Activated CD4-positive, alpha-beta T cell treated with anti-CD3 and anti-CD28 coated beads, Interleukin-2, Interleukin-6, amounts not matched to agents 100 ng/mL and 50 ng/mL, durations not matched to agents 16 hours and 8 hours (primary cell): ENCODE data around the gene ATG4D.
"Not testable (repeated sequence)": the region's sequence is repeated elsewhere in the genome, so short reads cannot be mapped to it uniquely, and the experiment has no call there.

Source experiments
- DNase-seq: peaks from one replicate; pipeline ENCODE4 v3.0.0-alpha.2; 2020

Gene ATG4D

DNA sequence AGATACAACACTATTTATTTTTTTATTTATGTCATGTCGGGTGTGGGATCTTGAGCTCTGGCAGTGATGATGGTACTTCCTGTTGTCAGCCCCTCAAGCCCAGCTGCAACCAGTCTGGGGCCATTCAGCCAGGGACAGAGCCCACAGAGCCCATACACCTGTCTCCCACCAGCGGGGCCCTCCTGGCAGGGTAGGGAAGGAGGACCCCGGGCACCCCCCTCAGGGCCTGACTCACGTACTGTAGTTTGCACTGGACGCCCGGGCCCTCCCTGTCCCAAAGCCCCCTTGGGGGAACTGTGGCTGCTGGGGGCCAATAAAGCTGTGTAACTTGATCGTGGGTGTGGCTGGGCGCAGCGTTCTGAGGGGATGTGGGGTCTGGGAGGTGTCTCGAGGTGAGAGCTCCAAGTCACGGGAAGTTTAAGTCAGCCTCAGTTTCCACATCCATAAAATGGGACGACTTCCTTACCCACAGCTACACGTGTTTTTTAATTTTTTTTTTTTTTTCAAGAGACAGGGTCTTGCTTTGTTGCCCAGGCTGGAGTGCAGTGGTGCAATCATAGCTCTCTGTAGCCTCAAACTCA lies 9.5 kb downstream of the ATG4D start:
- DNase-seq = no peak

DNA sequence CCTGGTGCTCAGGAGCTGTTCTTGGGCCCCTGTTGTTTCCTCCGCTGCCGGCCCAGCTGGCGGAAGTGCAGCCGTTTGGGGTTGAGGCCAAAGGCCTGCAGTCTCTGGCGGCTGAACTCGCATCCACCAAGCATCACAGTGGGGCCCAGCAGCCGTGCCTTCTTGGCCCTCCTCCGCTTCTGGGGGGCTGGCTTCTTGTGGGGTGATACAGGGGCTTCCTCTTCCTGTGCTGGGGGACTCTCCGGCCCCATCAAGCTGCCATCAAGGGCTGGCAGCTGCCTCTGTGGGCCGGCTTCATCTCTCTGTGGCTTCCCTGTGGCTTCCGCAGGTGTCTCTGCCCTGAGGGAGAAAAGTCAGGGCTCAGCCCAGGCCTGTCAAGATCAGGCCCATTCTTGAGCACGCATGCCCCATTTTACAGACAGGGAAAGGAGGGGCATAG lies 10.3 kb downstream of the ATG4D start:
- peak; percentile 73 for DNase-seq

DNA sequence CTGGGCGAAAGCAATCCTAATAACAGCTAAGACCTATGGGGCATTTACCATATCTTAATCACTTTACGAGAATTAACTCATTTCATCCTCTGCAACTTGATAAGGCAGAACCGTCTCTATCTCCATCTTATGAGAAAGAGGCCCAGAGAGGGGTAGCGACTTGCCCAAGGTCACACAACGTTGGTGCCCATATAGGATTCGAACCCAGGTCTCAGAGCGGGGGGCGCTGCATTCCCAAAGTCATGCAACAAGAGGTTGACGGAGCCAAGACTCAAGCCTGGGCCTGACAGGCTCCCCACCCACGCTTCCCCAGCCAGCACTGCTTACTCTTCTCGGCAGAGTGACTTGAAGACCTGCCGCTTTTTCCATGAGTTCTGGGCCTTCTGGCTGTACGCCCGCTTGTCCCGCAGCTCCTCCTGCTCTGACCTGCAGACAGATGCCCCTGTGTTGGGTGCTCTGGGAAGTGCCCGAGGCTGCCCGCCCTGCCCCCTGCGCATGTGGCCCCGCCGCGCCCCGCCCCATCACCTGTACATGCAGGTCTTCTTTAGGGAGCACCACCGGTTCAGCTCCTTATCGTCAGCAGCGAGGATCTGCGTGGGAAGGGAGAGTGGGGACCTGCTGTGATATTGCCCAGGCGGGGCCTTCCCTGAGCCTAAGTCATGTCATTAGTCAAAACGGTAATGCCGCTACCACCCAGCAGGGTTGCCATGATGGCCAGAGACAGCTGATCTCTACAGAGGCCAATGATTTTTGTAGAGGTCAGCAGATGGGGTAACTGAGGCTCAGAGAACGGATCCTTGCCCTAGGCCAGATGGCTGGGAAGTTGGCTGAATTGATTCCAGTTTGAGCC lies 11.3 kb downstream of the ATG4D start:
- DNase-seq = no peak

DNA sequence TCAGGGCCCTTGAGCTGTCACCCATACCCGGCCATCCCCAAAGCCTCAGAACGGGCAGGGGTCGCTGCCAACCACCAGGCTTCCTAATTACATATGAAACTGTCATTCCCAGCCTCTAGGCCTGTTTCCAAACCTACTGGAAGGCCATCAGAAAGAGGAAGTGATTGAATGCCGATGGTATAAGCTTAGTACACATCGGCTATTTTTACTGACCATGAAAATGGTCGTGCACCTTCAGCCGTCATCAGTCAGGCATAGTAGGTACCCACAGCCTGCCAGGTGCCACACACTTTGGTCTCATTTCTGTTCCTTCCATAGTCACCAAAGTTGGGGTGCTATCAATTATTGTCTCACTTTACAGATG lies 11.9 kb downstream of the ATG4D start:
- no peak for DNase-seq

DNA sequence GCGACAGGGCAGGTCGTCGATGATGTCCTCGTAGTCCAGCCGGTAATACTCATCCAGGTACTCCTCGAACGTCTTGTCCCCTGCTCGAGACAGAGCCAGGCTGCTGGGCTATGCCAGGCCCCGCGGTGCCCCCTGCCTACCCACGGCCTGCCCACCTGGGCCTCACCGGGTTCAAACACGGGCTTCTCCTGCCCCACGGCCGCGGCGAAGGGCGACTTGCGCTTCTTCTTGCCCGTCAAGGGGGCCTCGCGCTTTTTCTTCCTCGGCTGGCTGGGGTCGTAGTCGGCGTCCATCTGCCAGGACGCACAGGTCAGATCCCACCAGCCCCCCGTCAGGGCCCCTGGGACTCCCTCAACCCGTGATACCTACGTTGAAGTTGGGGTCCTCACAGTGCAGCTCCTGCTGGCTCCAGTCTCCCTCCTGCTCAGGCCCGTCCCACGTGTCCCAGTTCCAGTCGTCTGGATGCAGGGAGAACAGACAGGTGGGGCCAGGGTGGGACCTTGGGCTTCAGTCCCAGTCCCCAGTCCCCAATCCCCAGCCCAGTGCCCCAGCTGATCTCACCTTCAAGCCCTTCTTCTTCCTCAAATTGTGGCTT lies 14.0 kb downstream of the ATG4D start:
- DNase-seq = no peak

DNA sequence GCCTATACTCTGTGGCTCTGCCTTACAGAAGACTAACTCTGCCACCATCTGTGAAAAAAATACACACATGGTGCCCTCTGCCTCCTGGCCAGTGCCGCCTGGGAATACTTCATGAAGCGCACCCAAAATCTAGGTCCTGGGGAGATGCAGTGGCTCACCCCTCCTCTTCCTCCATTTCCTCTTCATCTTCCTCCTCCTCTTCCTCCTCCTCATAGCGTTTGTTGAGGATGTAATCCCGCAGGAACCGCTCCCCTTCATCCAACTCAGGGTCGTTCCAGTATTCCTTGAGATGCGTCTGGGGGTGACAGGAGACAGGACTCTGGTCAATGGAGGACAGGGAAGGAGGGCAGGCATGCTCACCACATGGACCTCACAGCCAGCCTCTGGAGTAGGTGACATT lies 16.4 kb downstream of the ATG4D start:
- no peak for DNase-seq

DNA sequence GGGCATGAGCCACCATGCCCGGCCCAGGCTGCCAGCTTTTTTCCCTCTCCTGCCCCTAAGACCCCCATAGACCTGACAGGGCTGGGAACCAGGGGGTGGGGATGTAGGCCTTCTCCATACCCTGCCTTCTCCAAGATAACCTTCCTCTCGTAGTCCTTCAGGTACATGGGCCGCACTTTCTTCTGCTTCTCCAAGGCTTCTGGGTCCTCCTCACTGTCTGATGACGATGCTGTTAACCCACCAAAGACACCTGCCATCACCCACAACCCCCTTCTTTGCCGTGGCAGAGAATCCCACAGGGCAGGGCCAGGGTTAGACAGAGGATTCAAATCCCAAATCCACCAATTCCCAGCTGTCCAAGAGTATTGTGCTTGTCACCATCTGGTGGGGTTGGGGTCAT lies 18.9 kb downstream of the ATG4D start:
- no peak for DNase-seq

DNA sequence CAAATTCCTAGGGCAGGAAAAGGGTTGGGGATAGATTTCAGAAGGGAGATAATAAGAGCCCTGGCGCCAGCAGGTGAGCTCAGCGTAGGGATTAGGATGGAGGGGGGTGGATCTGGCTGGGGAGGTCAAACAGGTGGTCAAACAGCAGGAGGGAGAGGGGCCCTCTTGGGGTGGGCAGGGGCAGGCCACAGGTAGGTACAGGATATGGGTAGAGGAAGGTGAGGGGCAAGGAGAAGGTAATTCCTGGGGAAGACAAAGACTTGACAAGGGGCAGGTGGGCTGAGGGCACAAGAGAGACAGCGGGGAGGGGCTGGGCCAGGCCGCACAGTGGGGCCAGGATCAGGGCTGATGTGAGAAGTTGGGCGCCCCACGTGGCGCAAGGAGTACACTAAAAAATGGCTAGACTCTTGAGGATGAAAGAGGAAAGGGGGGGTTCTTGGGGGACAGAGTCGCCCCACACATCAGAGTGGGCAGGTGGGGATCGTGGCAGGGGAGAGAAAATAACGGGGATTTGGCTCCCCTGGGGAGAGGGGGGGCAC lies 21.4 kb downstream of the ATG4D start:
- DNase-seq = peak; percentile 72

DNA sequence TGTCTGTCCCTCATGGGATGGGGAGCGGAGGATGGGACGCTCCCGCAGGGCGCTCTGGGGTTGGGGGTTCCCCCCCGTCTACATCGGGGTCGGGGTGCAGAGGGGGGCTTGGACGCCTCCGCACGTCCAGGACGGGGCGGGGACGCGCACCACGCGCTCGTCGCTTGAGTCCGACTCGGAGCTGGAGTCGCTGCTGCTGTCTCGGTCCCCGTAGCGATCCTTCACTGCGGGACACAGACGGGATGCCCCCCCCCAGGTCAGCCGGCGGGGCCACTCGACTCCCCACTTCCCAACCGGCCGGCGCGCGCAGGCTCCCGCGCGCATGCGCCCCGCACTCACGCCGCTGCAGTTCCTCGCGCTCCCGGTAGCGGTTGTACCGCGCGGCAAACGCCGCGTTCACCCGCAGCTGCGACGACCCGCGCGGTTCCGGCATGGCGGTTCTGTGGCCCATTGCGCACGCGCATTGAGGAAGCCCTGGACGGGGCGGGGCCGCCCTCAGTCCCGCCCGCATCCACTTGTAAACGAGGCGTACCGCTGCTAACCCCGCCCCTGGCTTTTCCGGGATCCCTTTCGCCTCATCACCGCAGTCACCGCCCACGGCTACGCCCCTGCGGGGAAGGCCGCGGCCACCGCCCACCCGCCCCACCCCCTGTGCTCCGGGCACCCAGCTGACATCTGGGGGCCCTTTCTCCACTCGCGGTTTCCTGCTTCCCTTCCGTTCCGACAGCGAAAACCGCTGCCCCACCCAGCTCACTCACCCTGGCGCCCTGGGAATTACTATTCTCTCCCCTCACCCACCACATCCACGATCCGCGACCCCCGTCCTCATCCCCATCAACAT lies 22.1 kb downstream of the ATG4D start, which contains the start of gene KRI1:
KRI1 (minus strand) TSS at position 444 of the 841 bp plus-strand sequence; CDS start at position 433, 11 bp downstream.
- peak; percentile 100 for DNase-seq

DNA sequence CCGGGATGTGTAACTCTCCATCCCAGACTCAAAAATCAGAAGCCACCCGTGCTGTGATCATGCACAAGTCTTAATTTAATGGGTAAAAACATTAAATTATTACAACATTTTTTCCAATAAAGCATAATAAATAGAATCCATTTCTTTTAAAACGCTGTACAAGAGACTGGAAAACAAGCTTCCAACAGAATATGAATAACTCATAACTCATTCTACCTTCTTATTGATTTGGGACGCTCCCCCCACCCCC lies 22.6 kb downstream of the ATG4D start:
- DNase-seq = no peak

DNA sequence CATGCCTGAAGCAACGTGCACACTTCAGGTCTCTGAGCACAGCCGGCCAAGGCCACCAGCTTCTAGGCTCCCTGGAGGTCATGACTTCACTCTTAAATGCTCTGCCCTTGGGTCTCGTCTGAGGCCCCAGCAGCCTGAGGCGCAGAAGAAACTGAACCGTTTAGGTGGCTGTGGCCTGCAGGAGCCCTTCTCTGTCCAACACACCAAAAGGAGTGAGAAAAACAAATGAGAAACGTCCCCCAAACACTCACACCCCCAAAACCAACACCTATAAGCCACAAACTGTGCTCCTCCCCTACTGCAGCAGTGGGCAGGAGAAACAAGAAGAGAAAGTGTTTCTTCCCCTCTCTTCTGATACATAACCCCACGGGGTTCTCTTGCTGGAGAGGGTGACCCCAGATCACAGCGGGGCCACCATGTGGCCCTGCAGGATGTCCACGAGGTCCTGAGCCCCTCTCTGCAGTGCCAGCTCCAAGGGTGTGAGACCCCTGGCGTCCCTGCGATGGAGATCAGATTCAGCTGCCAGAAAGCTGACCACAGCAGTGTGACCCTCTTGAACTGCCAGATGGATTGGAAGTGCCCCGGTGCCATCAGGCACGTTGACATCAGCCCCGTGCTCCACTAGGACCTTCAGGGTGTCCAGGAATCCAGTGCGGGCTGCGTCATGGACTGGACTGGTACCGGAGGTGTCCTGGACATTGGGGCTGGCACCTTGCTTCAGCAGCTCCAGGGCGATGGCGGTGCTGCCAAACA lies 23.1 kb downstream of the ATG4D start:
- DNase-seq = peak; percentile 72

DNA sequence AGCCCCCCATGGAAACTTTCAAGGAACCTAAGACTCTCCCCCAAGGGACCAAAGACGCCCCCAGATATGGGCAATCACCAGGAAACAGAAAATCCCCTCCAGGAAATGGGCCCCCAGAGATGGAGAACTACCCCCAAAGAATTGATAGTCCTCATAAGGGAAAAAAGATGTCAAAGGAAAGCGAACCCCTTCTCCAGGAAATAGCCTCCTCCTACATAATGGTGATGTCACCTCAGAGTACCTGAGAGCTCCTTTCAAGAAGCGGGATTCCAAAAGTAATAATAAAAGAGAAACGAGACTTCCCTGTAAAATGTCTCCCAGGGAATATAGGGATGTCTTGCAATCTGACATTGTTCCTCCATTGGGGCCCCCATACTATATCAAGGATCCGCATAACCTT lies 24.0 kb downstream of the ATG4D start:
- DNase-seq = no peak

DNA sequence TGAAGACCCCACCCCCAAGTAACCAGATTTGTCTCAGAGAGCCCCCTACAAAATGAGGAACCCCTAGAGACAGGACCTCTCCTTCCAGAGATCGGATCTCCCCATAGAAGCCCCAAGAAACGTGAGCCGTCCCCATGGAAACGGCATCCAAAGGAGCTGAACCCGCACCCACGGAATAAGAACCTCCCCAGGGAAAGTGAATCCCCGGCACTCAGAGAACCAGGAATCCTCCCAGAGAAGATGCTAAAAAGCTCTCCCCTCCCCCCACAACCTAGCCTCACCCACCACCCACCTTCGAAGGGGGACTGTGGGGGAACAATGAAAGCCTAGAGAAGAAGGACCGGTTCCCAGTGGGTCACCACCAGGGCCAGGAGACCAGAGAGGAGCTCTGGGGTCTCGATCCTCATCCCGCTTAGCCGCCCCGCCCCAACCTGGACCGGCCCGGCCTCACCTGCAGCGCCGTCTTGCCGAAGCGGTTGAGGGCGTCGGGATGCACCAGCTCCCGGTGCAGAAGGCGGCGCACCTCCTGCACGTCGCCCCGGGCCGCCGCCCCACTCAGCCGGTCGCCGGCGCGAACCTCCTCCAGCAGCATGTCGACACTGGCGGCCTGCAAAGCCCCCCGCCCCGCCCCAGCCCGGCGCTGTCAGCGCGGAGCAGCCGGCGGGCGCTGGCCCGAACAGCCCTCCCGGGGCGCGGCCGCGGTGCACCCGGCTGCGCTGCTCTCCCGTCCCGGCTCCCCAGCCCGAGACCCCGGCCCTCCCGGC lies 24.5 kb downstream of the ATG4D start:
- peak; percentile 55 for DNase-seq

DNA sequence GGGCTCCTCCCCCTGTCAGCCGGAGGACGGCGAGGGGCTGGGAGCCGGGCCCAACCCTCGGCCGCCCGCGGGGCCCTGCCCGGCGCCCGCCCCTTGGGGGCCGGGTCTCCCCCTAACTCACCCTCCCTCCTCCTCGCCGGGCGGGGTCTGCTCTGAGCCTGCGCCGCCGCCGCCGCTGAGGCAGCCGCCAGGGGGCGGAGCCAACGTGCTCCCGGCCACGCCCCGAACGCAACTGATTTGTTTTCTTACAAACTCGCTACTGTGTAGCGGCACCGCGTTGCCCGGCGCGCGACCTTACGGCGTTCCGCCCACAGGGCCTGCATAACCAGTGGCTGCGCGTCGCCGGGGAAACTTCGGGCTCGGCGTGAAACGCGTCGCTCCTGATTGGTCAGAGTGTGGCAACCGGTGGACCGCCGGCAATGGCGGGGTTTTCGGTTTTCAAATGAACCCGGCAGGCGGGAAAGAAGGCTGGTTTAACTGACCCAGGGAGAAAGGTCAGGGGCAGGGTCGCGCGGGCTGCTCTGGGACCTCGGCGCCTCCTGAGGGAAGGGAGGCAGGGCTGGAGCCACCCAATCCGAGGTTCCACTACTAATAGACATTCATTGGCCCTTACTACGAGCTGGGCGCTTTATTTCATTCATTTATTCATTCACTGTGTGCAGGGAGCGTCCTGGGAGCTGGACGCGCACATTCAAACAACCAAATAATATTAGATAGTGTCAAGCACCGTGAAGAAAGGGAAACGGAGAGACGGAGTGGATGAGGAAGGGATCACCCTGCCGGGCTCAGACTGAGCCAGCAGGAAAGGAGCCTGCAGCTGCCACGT lies 25.3 kb downstream of the ATG4D start, which contains the start of gene CDKN2D:
CDKN2D (minus strand) TSS at position 154 of the 826 bp plus-strand sequence. CDS start 326 bp downstream, outside the sequence.
- DNase-seq = peak; percentile 100

DNA sequence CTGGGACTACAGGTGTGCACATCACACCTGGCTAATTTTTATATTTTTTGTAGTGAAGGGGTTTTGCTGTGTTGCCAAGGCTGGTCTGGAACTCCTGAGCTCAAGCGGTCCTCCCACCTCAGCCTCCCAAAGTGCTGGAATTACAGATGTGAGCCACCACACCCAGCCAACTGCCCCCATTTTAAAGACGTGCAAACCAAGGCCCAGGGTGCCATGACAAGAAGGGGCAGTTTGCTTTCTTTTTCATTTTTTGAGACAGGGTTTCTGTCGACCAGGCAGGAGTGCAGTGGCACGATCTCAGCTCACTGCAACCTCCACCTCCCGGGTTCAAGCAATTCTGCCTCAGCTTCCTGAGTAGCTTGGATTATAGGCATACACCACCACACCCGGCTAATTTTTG lies 30.1 kb downstream of the ATG4D start:
- DNase-seq = not testable (repeated sequence)

DNA sequence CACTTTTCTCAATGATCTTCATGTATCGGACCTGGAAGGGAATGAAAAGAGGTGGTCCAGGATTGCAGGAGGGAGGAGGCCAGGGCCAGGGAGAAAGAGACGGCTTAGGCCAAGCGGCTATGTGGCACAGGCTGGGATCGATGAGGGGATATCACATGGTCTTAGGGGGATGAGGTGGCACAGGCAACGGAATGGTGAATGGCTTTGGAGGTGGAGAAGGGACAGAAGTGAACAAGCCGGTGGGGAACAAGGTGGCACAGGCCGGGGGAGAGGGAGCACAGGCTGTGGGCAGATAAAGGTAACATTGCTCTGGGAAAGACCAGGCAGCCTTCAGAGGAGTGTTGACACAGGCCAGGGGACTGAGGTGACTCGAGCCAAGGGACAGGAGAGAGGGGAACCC lies 30.8 kb downstream of the ATG4D start:
- DNase-seq = no peak

DNA sequence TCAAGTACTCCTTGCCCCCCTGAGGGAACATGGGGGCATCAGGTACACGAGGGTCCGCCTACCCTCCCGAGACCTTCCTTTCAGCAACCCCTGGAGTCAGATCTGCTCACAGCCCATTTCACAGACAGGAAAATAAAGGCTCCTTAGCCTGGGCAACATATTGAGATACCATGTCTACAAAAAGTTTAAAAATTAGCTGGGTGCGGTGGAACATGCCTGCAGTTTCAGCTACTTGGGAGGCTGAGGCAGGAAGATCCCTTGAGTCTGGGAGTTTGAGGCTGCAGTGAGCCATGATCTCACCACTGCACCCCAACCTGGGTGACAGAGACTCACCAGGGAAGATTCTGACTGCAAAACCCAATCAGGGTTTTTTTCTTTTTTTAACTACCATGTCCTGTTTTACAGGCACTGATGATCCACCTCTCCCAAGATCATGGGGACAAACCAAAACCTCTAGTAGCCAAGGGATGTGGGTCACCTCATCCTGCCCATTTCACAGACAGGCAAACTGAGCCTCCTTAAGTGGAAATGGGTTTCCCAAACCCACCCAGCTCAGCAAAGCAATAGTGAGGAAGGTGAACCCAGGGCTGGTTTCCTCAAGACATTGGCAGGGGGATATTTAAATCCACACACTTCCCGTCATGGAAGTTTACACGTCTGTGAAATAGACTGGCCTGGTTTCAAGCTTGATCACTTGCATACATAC lies 31.5 kb downstream of the ATG4D start:
- DNase-seq = no peak

DNA sequence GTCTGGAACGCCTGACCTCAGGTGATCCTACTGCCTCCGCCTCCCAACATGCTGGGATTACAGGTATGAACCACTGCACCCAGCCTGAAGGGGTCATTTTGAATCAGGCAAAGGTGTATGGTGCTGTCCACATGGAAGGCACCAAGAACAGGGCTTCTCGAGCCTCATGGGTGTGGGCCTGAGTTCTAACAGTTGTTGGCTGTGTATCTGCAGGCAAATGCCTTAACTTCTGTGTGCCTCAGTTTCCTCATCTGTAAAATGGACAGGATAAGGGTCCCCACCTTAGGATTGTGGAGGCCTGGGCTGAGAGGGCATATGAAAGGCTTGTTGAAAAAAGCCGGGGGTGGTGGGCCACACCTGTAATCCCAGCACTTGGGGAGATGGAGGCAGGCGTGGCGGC lies 34.2 kb downstream of the ATG4D start:
- DNase-seq = no peak

DNA sequence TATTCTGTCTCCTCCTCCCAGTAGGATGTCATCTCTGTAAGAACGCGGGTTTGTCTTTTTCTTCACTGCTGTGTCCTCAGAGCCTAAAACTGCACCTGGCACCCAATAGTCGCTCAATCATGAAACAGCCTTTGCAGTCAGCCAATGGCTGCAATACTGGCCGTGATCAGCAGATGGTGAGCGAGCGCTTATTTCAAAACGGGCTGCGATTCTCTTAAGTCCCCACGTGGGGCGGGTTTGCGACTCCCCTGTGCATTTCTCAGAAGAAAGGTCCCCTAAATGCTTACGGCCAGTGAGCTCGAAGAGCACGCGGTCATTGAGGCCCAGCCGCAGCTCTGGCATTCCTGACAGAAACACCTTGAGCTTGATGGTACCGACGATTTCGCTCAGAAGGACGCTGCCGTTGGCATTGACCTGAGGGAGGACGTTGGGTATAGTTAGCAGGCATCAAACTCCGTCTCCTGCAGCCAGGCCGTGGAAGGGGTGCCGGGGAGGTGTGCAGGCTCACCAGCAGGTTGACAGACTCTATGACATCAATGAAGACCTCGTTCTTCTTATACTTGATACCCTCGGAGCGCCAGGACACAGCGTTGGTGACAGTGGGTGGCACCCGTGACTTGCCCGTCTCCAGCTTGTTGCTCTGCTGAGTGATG lies 37.4 kb downstream of the ATG4D start:
- peak; percentile 91 for DNase-seq
